Glutamatergic neuron (in vitro differentiated cells): ENCODE results near the gene COL4A6. TPM values are rescaled to one million over a fixed set of nuclear protein-coding genes. Genes with fewer than 3 reads are reported as not detected.
"Not testable (repeated sequence)": the region's sequence is repeated elsewhere in the genome, so short reads cannot be mapped to it uniquely, and the experiment has no call there.

Source experiments
- DNase-seq: peaks from one replicate; pipeline ENCODE4 v3.0.0; 2022
- H3K27ac Mint-ChIP-seq: one replicate; pipeline ENCODE4 v1.8.0; 2020; ENCODE audit warnings: mild to moderate bottlenecking, mixed read lengths, inconsistent platforms; ENCODE audit not compliant: unreplicated experiment
- H3K27me3 Mint-ChIP-seq: one replicate; pipeline ENCODE4 v1.8.0; 2020; ENCODE audit warnings: mild to moderate bottlenecking, moderate library complexity, mixed read lengths, inconsistent platforms; ENCODE audit not compliant: unreplicated experiment
- H3K36me3 Mint-ChIP-seq: one replicate; pipeline ENCODE4 v1.8.0; 2020; ENCODE audit warnings: mild to moderate bottlenecking, mixed read lengths, inconsistent platforms; ENCODE audit not compliant: unreplicated experiment
- H3K4me1 Mint-ChIP-seq: one replicate; pipeline ENCODE4 v1.8.0; 2020; ENCODE audit warnings: mild to moderate bottlenecking, low read depth, mixed read lengths, inconsistent platforms; ENCODE audit not compliant: unreplicated experiment
- H3K4me3 Mint-ChIP-seq: one replicate; pipeline ENCODE4 v1.8.0; 2020; ENCODE audit warnings: mild to moderate bottlenecking, mixed read lengths, inconsistent platforms; ENCODE audit not compliant: unreplicated experiment
- H3K9me3 Mint-ChIP-seq: one replicate; pipeline ENCODE4 v1.8.0; 2020; ENCODE audit warnings: mild to moderate bottlenecking, moderate library complexity, mixed read lengths, inconsistent platforms; ENCODE audit not compliant: unreplicated experiment
- long read RNA-seq: library from polyadenylated mRNA; unstranded; transcript quantifications from one replicate; pipeline ENCODE4 v2.0.0, GENCODE V29; 2020; ENCODE audit not compliant: unreplicated experiment
- total RNA-seq: library from RNA; stranded (reverse); fragmentation: NEBNext Ultra II Directional; extraction: Animal tissue kit (Norgen Biotek cat#: 25700); gene quantifications from one replicate; pipeline ENCODE4 v1.2.1, GENCODE V29; 2021; ENCODE audit not compliant: unreplicated experiment
- TF ChIP-seq, protein P1 (sequence below): fragments of 200-600 bp; sonication (generic); IDR thresholded peaks from one replicate; pipeline ENCODE4 v1.5.0; 2021; ENCODE audit not compliant: partially characterized antibody, unreplicated experiment

The COL4A6 gene
- total RNA-seq: 0.05 TPM
- long read RNA-seq: 0 reads

GRCh38 chrX:108438110-108438623, at the start of gene COL4A6:
TSS of gene COL4A6 (minus strand) at chrX:108438422. CDS start at chrX:108438196, 226 bp downstream.
- Mint-ChIP-seq H3K27ac (no peak within 1 kb of the TSS), H3K36me3 (no peaks in the 10 kb centered on the region), H3K27me3 (no peaks in the 10 kb centered on the region), H3K9me3 (no peaks in the 10 kb centered on the region), H3K4me3 (peak within 1 kb of the TSS; percentile 88), H3K4me1 (peaks cover 5% of the 10 kb centered on the region)
- peak; percentile 17 for DNase-seq
- TF ChIP-seq, protein P1, sequence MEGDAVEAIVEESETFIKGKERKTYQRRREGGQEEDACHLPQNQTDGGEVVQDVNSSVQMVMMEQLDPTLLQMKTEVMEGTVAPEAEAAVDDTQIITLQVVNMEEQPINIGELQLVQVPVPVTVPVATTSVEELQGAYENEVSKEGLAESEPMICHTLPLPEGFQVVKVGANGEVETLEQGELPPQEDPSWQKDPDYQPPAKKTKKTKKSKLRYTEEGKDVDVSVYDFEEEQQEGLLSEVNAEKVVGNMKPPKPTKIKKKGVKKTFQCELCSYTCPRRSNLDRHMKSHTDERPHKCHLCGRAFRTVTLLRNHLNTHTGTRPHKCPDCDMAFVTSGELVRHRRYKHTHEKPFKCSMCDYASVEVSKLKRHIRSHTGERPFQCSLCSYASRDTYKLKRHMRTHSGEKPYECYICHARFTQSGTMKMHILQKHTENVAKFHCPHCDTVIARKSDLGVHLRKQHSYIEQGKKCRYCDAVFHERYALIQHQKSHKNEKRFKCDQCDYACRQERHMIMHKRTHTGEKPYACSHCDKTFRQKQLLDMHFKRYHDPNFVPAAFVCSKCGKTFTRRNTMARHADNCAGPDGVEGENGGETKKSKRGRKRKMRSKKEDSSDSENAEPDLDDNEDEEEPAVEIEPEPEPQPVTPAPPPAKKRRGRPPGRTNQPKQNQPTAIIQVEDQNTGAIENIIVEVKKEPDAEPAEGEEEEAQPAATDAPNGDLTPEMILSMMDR: no peak

GRCh38 chrX:108485960-108486359, 47.7 kb upstream of the COL4A6 start:
- no peaks in the 10 kb centered on the region for H3K27me3 Mint-ChIP-seq
- H3K36me3 Mint-ChIP-seq: no peaks in the 10 kb centered on the region
- no peak overlapping the region for H3K27ac Mint-ChIP-seq
- TF ChIP-seq, protein P1: no peak
- DNase-seq: no peak
- no peaks in the 10 kb centered on the region for H3K9me3 Mint-ChIP-seq
- H3K4me3 Mint-ChIP-seq: no peak overlapping the region
- H3K4me1 Mint-ChIP-seq: no peaks in the 10 kb centered on the region

DNA sequence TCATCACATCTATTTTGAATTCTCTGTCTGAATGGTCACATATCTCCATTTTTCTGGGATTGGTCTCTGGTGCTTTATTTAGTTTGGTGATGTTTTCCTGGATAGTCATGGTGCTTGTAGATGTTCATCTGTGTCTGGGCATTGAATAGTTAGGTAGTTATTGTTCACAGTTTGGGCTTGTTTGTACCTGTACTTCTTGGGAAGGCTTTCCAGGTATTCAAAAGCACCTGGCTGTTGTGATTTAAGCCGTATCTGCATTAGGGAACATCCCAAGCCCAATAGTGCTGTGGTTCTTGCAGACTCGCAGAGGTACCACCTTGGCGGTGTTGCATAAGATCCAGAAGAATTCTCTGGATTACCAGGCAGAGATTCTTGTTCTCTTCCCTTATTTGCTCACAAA, 46.0 kb upstream of the COL4A6 start:
- H3K27me3 Mint-ChIP-seq: no peaks in the 10 kb centered on the region
- H3K27ac Mint-ChIP-seq: no peak overlapping the region
- no peaks in the 10 kb centered on the region for H3K4me1 Mint-ChIP-seq
- no peak for DNase-seq
- H3K4me3 Mint-ChIP-seq: no peak overlapping the region
- H3K9me3 Mint-ChIP-seq: no peaks in the 10 kb centered on the region
- TF ChIP-seq, protein P1: no peak
- no peaks in the 10 kb centered on the region for H3K36me3 Mint-ChIP-seq

GRCh38 chrX:108481528-108481927, 43.3 kb upstream of the COL4A6 start:
- H3K4me1 Mint-ChIP-seq, H3K27ac Mint-ChIP-seq, H3K4me3 Mint-ChIP-seq, DNase-seq, H3K9me3 Mint-ChIP-seq, H3K27me3 Mint-ChIP-seq, H3K36me3 Mint-ChIP-seq: not testable (repeated sequence)

DNA sequence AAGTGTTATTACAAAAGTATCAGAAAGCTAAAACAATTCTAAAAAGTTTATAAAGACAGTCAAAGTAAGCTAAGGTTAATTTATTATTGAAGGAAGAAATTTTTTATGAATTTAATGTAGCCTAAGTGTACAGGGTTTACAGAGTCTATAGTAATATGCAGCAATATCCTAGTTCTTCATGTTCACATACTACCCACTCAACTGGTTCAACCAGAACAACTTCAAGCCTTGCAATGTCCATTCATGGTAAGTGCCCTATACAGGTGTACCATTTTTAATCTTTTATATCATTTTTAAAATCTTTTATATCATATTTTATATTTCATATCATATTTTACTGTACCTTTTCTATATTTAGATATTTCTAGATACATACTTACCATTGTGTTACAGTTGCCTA, 35.8 kb upstream of the COL4A6 start:
- Mint-ChIP-seq H3K4me3 (no peak overlapping the region), H3K36me3 (no peaks in the 10 kb centered on the region), H3K4me1 (no peaks in the 10 kb centered on the region), H3K27me3 (peaks cover 2% of the 10 kb centered on the region), H3K27ac (no peak overlapping the region), H3K9me3 (no peaks in the 10 kb centered on the region)
- DNase-seq: no peak
- TF ChIP-seq, protein P1: no peak

GRCh38 chrX:108468486-108468885, 30.3 kb upstream of the COL4A6 start:
- H3K27ac Mint-ChIP-seq: no peak overlapping the region
- TF ChIP-seq, protein P1: no peak
- no peaks in the 10 kb centered on the region for H3K9me3 Mint-ChIP-seq
- no peaks in the 10 kb centered on the region for H3K36me3 Mint-ChIP-seq
- no peaks in the 10 kb centered on the region for H3K4me1 Mint-ChIP-seq
- no peak overlapping the region for H3K4me3 Mint-ChIP-seq
- no peaks in the 10 kb centered on the region for H3K27me3 Mint-ChIP-seq
- DNase-seq: no peak
